Adipose tissue (tissue), 3 donors: Measurements from ENCODE around the gene TFE3. TPM values are rescaled to one million over a fixed set of nuclear protein-coding genes. Genes with fewer than 3 reads are reported as not detected.

Experiments used
- H3K27ac ChIP-seq: one replicate; pipeline ENCODE4 v1.5.1; 2013; ENCODE audit warnings: low read depth, low read length
- WGBS, 3 donors: extraction: QIAGEN DNeasy Blood & Tissue Kit; methylation state at CpG; one replicate each; pipeline ENCODE4 v1.1.7; 2013; 5-methylcytosine and 5-hydroxymethylcytosine counted together
- polyA plus RNA-seq, 3 donors: library from polyadenylated mRNA; stranded (reverse); fragments of 200-250 nt; gene quantifications; one replicate each; pipeline ENCODE4 v1.2.3, GENCODE V29; 2013
- donor health status: healthy with polysubstance abuse.
- donor health status: Bipolar disorder and iron deficiency.
- donor health status: healthy.

TFE3 gene
- polyA plus RNA-seq, 3 donors: 14.9 to 83.9 (median 71.1) TPM

GRCh38 chrX:49064303-49064702 is 21.1 kb upstream of the TFE3 start:
- 85 to 98% (median 95%) methylated on average over 17 to 20 of the region's 20 CpGs for WGBS, 3 donors

DNA sequence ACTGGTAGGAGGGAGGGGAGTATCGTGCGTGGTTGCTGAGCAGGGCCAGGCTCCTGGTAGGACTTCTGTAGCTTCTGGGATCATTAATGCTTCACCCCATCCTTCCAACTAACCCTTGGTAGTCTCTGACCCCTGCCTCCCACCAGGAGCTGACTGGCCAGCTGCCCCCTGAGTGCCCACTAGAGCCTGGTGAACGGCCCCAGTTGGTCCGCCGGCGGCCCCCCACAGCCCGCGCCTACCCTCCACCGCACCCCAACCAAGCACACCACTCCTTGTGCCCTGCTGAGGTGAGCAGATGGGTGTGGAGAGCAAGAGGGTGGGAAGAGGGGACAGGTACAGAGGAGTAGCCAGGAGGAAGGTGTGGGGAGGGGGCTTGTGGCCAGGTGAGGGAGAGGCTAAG is 20.6 kb upstream of the TFE3 start:
- H3K27ac ChIP-seq: no peak overlapping the region
- WGBS, 3 donors: 93 to 96% (median 95%) methylated on average over 8 to 9 of the region's 9 CpGs

More at GRCh38 chrX:49064303-49064702, 21.1 kb upstream of the TFE3 start:
- H3K27ac ChIP-seq: no peak overlapping the region

GRCh38 chrX:49061916-49062315 is 18.8 kb upstream of the TFE3 start:
- H3K27ac ChIP-seq: no peak overlapping the region
- WGBS, 3 donors: 79 to 91% (median 80%) methylated on average over 7 to 10 of the region's 10 CpGs

DNA sequence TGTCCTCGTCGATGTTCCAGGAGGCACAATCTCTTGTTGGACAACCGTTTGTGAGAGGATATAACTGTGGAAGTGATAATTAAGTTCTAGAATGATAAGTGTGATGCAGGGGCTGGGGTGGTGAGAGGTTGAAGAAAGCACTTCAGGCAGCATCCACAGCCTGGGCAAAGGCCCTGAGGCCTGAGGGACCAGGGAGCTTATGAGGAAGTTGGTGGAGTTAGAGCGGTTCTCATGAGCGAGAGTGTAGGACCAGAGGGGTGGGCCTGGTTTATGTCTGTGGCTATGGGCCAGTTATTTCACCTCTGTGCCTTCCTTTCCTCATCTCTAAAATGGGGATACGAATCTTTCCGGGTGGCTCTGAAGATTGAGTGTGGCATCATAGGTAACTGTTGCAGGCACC is 18.3 kb upstream of the TFE3 start:
- 85 to 89% (median 87%) methylated on average over 5 to 7 of the region's 7 CpGs for WGBS, 3 donors

DNA sequence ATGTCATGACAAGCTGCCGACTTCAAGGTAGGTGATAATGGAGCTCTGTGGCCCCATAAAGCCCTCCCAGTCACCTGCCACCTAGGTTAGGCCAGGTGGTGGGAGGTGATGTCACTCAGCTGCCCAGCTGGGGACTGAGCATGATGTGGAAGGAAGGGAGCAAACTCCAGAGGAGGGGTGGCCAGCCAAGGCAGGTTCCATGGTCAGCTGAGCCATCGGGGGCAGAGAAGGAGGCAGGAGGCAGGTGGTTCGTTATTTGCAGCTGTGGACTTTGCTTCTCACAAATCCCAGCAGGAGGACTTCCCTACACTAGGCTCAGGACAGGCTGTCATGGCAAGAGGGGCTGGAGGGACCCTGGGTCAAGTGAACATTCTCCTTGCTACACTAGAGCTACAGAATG is 17.8 kb upstream of the TFE3 start:
- no peak overlapping the region for H3K27ac ChIP-seq
- 59 to 84% (median 62%) methylated on average over 2 to 3 of the region's 3 CpGs for WGBS, 3 donors

More for the DNA sequence above, 18.3 kb upstream of the TFE3 start:
- H3K27ac ChIP-seq: no peak overlapping the region

DNA sequence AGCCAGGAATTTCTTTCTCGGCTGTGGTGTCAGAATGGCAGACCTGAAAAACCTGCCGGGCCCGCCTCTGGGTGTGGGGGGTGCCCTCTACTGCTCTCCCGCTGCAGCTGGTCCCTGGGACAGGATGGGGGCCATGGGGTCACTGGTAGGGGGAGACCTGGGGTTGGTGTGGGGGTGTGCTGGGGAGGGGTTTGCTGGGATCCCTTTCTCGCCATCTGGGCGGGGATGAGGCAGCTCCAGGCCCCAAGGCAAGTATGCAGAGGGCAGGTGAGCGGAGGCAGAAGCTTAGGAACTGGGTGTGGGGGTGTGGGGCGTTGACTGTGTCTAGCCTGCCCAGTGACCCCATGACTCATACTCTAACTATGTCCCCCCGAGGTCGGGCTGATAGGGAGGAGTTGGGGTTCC is 16.5 kb upstream of the TFE3 start:
- H3K27ac ChIP-seq: no peak overlapping the region
- 8 to 70% (median 59%) methylated on average over 5 to 10 of the region's 10 CpGs for WGBS, 3 donors

DNA sequence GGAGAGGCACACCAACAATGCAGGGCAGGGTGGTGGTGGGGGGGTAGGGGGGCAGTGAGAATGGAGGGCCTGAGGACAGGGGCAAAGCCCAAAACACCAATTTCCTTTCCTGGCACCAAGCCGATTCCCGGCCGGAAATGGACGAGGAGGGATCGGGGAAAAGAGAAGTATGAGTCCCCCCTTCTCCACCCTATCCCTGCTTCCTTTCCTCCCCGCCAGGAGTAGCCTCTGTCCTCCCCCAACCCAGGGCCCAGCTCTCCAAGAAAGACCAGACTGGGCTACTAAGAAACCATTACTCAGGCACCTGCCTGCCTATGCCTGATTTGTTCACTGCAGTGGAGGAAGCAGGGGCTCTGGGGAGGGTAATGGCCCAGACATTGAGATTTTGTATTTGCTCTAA is 16.0 kb upstream of the TFE3 start:
- WGBS, 3 donors: 13 to 76% (median 63%) methylated on average over 3 to 6 of the region's 6 CpGs
- no peak overlapping the region for H3K27ac ChIP-seq

DNA sequence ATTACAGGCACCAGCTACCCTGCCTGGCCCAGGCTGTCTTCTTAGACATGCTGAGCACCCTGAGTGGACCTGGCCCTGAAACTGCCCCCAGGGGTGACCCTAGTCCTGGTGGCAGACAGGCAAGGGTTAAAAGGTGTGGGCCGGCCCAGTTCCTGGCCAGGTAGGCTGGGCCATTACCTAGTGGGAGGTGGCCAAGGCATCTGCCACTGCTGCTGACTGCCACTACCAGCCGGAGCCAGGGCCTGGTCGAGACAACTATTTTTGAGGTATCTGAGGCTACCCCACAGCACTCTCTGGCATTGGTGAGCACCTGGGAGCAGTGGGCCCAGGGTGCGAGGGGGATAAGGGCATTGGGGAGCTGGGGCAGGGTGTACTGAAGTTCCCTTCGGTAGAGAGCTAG is 15.6 kb upstream of the TFE3 start, which contains the start of gene CCDC120:
TSS of gene CCDC120 (plus strand) at position 206 of the 400 bp plus-strand sequence. CDS start 3,043 bp downstream, outside the sequence.
- H3K27ac ChIP-seq: no peak within 1 kb of the TSS
- 17 to 62% (median 52%) methylated on average over 5 of the region's 5 CpGs for WGBS, 3 donors

- 82 to 93% (median 91%) methylated on average over 5 of the region's 5 CpGs for WGBS, 3 donors
- no peak overlapping the region for H3K27ac ChIP-seq
These were observed 11.1 kb upstream of the TFE3 start for GRCh38 chrX:49054073-49054762.

DNA sequence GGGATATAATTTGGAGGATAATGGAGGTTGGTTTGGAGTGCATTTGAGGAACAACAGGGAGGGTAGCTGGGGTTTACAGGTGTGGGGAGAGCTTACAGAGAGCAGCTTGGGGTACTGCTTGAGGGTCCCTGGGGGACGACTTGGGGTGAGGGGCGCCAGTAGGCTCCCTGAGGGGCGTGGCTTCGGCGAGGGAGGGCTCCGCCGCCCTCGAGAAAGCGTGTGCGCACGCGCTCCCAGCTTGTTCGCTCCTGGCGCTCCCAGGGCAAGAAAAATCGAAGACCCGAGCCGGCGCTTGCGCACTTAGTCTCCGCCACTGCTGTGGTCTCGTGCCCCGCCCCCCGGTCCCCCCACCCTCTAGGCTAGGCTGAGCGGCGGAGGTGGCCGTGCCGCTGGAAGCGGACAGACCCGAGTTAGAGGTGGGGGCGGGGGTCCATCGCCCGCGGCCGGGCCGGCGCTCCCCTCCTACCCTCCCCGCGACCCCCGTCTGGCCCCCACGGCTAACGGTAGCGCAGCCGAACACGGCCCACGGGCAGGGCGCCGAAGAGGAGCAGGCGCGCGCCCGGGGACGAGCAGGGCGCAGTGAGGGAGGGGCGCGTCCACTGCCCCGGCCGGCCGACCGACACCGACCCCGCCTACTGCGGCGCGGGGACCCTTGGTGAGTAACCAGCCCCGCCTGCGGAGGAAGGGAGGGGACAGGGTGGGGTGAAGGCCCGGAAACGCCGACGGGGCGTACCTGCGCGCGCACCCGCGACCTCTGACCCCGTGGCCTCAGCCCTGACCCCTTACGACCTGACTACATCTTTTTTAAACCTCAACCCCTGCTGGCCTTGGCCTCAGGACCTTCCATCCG is 10.3 kb upstream of the TFE3 start:
- 0 to 26% (median 2%) methylated on average over 16 to 72 of the region's 79 CpGs for WGBS, 3 donors

DNA sequence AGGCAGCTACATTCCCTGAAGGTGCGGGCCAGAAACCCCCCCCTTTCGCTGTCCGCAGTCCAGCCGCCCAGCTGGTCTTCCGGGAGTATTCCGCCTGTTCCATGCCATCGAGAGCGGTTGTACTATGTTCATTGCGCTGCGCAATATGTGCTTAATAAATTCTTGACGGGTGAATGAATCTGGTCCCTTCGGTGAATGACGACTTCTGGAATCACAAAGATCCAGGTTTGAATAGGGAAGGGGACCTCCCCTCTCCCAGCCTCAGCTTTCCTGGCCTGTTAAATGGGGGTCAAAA is 777 bp upstream of the TFE3 start:
- H3K27ac ChIP-seq: no peak overlapping the region
- WGBS, 3 donors: 15 to 43% (median 16%) methylated on average over 13 of the region's 13 CpGs

More for the DNA sequence above, 10.3 kb upstream of the TFE3 start:
- no peak overlapping the region for H3K27ac ChIP-seq

- 0 to 44% (median 1%) methylated on average over 19 to 29 of the region's 29 CpGs for WGBS, 3 donors
- H3K27ac ChIP-seq: peak overlapping the region; percentile 92
These were observed 457 bp downstream of the TFE3 start for GRCh38 chrX:49042581-49043219.

DNA sequence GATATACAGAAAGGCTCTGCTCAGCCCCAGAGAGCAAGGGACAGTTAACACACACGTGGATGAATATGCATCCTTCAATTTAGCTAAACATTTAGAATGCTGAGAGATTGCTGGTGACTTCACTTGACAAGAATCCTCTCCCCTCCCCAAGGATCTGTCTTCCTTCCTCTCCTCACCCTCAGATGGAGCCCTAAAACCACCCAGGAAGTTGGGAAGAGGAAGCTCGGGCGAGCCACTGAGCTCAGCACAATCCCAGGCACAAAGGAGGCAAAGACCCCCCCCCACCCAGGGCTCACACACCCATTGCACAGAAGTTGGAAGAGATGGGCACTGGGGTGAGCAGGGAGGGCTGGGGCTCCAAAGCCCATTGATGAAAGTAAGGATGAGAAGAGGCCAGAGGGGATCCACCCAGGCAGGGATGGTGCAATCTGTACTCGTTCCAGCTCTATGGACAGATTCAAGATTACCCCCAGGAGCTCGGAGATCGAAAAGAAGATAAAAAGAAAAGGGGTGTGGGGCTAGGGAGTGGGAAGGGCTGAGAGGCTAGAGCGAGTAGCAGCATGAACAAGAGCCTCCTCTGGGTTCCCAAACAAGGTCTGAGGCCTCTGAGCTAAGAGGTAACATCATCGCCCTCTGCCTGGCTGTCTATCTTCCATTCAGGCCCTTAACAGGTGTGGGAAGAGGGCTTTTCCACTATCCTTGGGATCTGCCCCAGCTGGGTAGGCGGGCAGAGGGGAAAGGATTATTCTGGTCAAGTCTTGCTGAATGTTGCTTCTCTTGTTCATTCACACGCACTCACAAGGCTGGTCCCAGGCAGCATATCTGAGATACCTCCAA is 1.2 kb downstream of the TFE3 start:
- peak overlapping the region; percentile 92 for H3K27ac ChIP-seq

DNA sequence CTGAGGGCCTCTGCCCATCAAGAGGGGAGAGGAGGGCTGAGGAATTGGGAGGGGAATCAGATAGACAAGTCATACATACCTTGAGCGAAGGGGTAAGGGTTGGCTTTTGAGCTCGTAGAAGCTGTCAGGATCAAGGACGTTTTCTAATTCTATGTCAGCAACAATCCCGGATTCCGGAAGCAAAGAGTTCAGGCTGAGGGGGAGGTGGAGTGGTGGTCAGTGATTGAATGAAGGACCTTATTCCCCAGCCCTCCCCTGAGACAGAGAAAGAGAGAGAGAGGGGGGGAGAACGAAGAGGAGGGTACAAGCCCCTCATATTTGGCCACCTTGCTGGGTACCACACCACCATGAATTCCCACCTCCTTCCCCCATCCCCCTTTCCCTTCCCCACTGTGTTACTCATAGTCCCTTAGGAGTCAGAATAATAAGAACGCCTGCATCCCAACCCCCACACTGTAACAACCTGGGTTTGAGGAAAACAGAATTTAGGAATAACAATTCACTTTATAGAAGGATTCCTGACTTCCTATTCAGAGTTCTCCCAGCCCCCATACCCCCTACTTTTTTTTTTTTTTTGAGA is 2.7 kb downstream of the TFE3 start:
- WGBS, 3 donors: 23 to 39% (median 39%) methylated on average over 6 to 7 of the region's 7 CpGs
- H3K27ac ChIP-seq: no peak overlapping the region

More for the DNA sequence above, 1.2 kb downstream of the TFE3 start:
- WGBS, 3 donors: 3 to 22% (median 11%) methylated on average over 8 to 10 of the region's 10 CpGs

DNA sequence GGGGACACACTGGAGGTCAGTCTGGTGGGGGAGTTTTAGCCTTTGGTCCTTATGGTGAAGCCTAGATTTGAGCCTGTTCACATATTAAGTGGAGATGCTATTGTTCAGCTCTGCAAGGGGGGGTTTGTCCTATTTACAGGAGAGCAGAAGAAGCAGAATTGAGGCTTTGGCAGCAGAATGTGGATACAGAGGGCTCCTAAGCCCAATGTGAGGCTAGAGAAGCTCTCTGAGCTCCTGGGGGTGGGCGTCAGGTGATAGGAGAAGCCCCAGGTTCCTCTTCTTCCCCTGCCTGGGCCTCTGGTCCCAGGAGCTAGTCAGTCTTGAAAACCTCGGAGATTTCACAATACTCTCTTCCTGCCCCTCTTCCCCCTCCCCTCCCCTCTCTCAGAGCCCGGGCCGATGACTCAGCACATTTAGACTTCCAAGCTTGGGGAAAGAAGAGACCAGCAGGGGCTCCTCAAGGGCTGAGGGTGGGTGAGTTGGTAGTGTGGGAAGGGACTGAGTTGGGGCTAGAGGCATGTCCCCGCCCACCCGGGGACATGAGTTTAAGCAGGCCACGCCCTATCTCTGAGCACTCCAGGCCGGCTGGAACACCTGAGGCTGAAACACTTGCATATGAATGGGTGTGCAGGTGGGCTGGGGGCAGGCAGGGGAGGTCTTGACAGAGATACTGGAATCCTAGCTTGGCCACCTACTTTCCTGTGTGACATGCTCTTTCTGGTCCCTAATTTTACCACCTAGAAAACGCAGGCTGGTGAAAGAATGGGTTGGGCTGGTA is 3.4 kb downstream of the TFE3 start:
- WGBS, 3 donors: 3 to 24% (median 18%) methylated on average over 8 to 9 of the region's 9 CpGs

GRCh38 chrX:49037883-49038475 is 5.2 kb downstream of the TFE3 start:
- WGBS, 3 donors: 87 to 91% (median 90%) methylated on average over 10 to 15 of the region's 15 CpGs
- no peak overlapping the region for H3K27ac ChIP-seq

More for the DNA sequence above, 3.4 kb downstream of the TFE3 start:
- no peak overlapping the region for H3K27ac ChIP-seq

GRCh38 chrX:49030283-49030682 is 12.9 kb downstream of the TFE3 start:
- H3K27ac ChIP-seq: no peak overlapping the region
- 58 to 81% (median 75%) methylated on average over 3 to 6 of the region's 6 CpGs for WGBS, 3 donors
